Loucy (cell line): ENCODE data around the gene RBM15.

ENCODE experiments used
- H2AFZ ChIP-seq: fragments of 200-600 bp; sonication (generic); 2 replicates; pipeline ENCODE4 v1.6.0; 2016; ENCODE audit warnings: antibody characterized with exemption, mild to moderate bottlenecking, low read length, moderate library complexity
- H3F3A ChIP-seq: fragments of 200-600 bp; 2 replicates; pipeline ENCODE4 v1.6.0; 2016; ENCODE audit warnings: antibody characterized with exemption, low read depth, mild to moderate bottlenecking
- H3K27me3 ChIP-seq: fragments of 200-600 bp; sonication (generic); 2 replicates; pipeline ENCODE4 v1.6.1; 2014; ENCODE audit warnings: low read length, mild to moderate bottlenecking; ENCODE audit not compliant: insufficient read depth, poor library complexity, severe bottlenecking
- H3K36me3 ChIP-seq: fragments of 200-600 bp; sonication (generic); 2 replicates; pipeline ENCODE4 v1.6.1; 2016; ENCODE audit warnings: low read length; ENCODE audit not compliant: insufficient read depth
- H3K4me1 ChIP-seq: fragments of 200-600 bp; sonication (generic); 2 replicates; pipeline ENCODE4 v1.5.1; 2014; ENCODE audit warnings: low read length, mild to moderate bottlenecking; ENCODE audit not compliant: insufficient read depth, poor library complexity, severe bottlenecking
- H3K4me2 ChIP-seq: fragments of 200-600 bp; sonication (generic); 2 replicates; pipeline ENCODE4 v1.6.0; 2014; ENCODE audit warnings: antibody characterized with exemption, low read length, low read depth, mild to moderate bottlenecking; ENCODE audit not compliant: poor library complexity, severe bottlenecking
- H3K4me3 ChIP-seq: fragments of 200-600 bp; sonication (generic); 2 replicates; pipeline ENCODE4 v1.5.1; 2014; ENCODE audit warnings: low read length, mild to moderate bottlenecking, mixed read lengths; ENCODE audit not compliant: poor library complexity, severe bottlenecking
- H3K79me2 ChIP-seq: fragments of 200-600 bp; sonication (generic); 2 replicates; pipeline ENCODE4 v1.6.1; 2014; ENCODE audit warnings: low read length; ENCODE audit not compliant: insufficient read depth
- H3K9ac ChIP-seq: fragments of 200-600 bp; sonication (generic); 2 replicates; pipeline ENCODE4 v1.6.0; 2014; ENCODE audit warnings: mild to moderate bottlenecking, low read depth, low read length, moderate library complexity; ENCODE audit not compliant: poor library complexity, severe bottlenecking
- H3K9me2 ChIP-seq: fragments of 200-600 bp; sonication (generic); replicated peaks from 2 replicates; pipeline ENCODE4 v1.6.1; 2016; ENCODE audit warnings: low read depth, low read length, mixed read lengths
- H3K9me3 ChIP-seq: fragments of 200-600 bp; sonication (generic); 2 replicates; pipeline ENCODE4 v1.6.1; 2014; ENCODE audit warnings: mild to moderate bottlenecking, antibody characterized with exemption, low read length, low read depth; ENCODE audit not compliant: insufficient read depth
- H4K20me1 ChIP-seq: fragments of 200-600 bp; sonication (generic); 2 replicates; pipeline ENCODE4 v1.6.0; 2014; ENCODE audit warnings: antibody characterized with exemption, low read length, mild to moderate bottlenecking; ENCODE audit not compliant: insufficient read depth, poor library complexity, severe bottlenecking
- CTCF ChIP-seq: fragments of 200-600 bp; sonication (generic); conservative IDR thresholded peaks from 2 replicates; pipeline ENCODE4 v1.5.1; 2014; ENCODE audit warnings: mild to moderate bottlenecking, antibody characterized with exemption, low read length
- EZH2phosphoT487 ChIP-seq: fragments of 200-600 bp; IDR thresholded peaks from 2 replicates; pipeline ENCODE4 v1.6.1; 2018; ENCODE audit warnings: antibody characterized with exemption, mild to moderate bottlenecking, moderate library complexity, borderline replicate concordance

RBM15 gene

GRCh38 chr1:110380672-110381283 lies 41.6 kb downstream of the RBM15 start:
- H3K4me2 ChIP-seq, result no peak overlapping the region
- no peaks in the 10 kb centered on the region for H3K9me2 ChIP-seq
- H3K79me2 ChIP-seq, result no peaks in the 10 kb centered on the region
- no peak overlapping the region for H3K4me3 ChIP-seq
- no peaks in the 10 kb centered on the region for H4K20me1 ChIP-seq
- TF ChIP-seq CTCF, result no peak
- no peak for TF ChIP-seq EZH2phosphoT487
- H3K9ac ChIP-seq, result no peak overlapping the region
- H3K36me3 ChIP-seq, result peaks cover 23% of the 10 kb centered on the region; the same call in 1 of the 2 replicates
- no peak overlapping the region for H2AFZ ChIP-seq
- no peaks in the 10 kb centered on the region for H3K27me3 ChIP-seq
- no peaks in the 10 kb centered on the region for H3K9me3 ChIP-seq
- H3K4me1 ChIP-seq, result peaks cover 19% of the 10 kb centered on the region
- peaks cover 10% of the 10 kb centered on the region for H3F3A ChIP-seq

GRCh38 chr1:110383251-110383990 lies 44.2 kb downstream of the RBM15 start:
- Histone ChIP-seq H3F3A (peaks cover 10% of the 10 kb centered on the region), H2AFZ (no peak overlapping the region), H4K20me1 (no peaks in the 10 kb centered on the region), H3K4me2 (peak overlapping the region; percentile 78), H3K9ac (peak overlapping the region; percentile 62), H3K9me3 (no peaks in the 10 kb centered on the region), H3K4me1 (peaks cover 19% of the 10 kb centered on the region), H3K9me2 (no peaks in the 10 kb centered on the region), H3K79me2 (no peaks in the 10 kb centered on the region), H3K27me3 (no peaks in the 10 kb centered on the region), H3K36me3 (peaks cover 6% of the 10 kb centered on the region; the same call in 1 of the 2 replicates), H3K4me3 (peak overlapping the region; percentile 61)
- TF ChIP-seq EZH2phosphoT487, result no peak
- TF ChIP-seq CTCF, result no peak

- no peaks in the 10 kb centered on the region for H3K79me2 ChIP-seq
- H2AFZ ChIP-seq, result no peak overlapping the region
- no peaks in the 10 kb centered on the region for H3K9me3 ChIP-seq
- H3K36me3 ChIP-seq, result no peaks in the 10 kb centered on the region
- H3K4me2 ChIP-seq, result no peak overlapping the region
- TF ChIP-seq EZH2phosphoT487 (no peak), CTCF (no peak)
- no peaks in the 10 kb centered on the region for H4K20me1 ChIP-seq
- H3K9me2 ChIP-seq, result no peaks in the 10 kb centered on the region
- no peak overlapping the region for H3K4me3 ChIP-seq
- no peak overlapping the region for H3K9ac ChIP-seq
- H3K4me1 ChIP-seq, result peaks cover 19% of the 10 kb centered on the region
- no peaks in the 10 kb centered on the region for H3K27me3 ChIP-seq
- H3F3A ChIP-seq, result peaks cover 10% of the 10 kb centered on the region
These were observed 45.6 kb downstream of the RBM15 start for GRCh38 chr1:110384581-110385321.
